ENCODE measurements around the gene ANOS1.

Gene ANOS1

DNA sequence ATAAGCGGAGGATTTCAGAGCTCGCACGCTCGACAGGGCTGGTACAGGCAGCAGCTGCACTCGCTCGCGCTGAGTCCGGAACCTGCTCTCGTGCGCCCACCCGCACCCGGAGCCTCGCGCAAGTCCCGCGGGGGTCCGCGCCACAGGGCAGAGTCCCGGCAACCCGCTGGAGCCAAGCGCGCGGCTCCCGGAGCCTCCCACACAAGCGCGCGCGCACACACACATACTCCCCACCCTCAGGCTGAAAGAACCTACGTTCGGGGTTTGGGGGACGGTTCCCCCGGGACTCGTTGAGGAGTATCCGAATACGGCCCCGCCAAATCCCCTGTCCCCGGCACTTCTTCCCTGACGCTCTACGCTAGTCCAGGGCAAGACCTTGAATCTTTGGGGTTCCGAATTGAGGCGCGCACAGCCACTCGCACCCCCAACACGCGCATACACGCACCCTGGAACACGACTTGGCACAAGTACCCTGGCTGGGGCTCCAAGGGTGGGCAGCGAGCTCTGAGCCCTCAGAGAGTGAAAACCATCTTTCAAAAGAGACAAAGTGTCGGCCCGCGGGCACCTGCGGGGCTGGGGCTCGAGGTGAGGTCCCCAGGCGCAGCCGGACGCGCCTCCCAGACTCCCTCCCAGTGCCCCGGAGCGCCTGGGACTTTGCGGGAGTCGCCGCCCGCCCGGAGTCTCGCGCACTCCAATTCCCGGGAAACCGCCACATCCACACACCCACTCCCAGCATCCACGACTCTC lies 952 bp downstream of the ANOS1 start:
- Histone ChIP-seq H3K4me1 (ENCODE audit: insufficient read depth, low read length) (no peaks in the 10 kb centered on the region), H3K36me3 (ENCODE audit: insufficient read depth, low read length) (no peaks in the 10 kb centered on the region), H3K4me3 (ENCODE audit: low read length) (peak overlapping the region; percentile 47), H3K27me3 (ENCODE audit: insufficient read depth, low read length) (peaks cover 39% of the 10 kb centered on the region), H2AFZ (ENCODE audit: low read depth, low read length) (peak overlapping the region; percentile 65), H3K9me3 (ENCODE audit: low read length) (no peaks in the 10 kb centered on the region)

DNA sequence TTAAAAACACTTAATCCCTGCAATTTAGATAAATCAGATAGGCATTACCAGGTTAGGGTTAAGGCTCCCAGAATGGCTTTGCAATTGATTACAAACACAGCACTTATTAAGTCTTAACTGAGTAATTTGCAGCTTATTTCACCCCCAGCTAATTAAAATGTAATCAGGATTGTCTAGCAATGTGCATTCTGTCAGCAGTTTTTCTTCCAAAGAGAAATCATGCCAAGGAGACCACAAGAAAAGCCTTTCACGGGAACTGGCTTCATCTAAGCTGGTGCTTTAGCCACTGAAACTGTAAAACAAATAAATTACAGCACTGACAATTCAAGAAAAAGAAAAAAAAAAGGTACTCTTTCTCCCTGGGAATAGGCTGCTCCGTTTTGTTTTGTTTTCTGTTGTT lies 2.1 kb downstream of the ANOS1 start:
- no peaks in the 10 kb centered on the region for H3K36me3 ChIP-seq (ENCODE audit: insufficient read depth, low read length)
- H3K9me3 ChIP-seq (ENCODE audit: low read length), result no peaks in the 10 kb centered on the region
- no peaks in the 10 kb centered on the region for H3K4me1 ChIP-seq (ENCODE audit: insufficient read depth, low read length)
- H3K27me3 ChIP-seq (ENCODE audit: insufficient read depth, low read length), result peaks cover 37% of the 10 kb centered on the region
- H3K4me3 ChIP-seq (ENCODE audit: low read length), result peak overlapping the region; percentile 47
- H2AFZ ChIP-seq (ENCODE audit: low read depth, low read length), result no peak overlapping the region

DNA sequence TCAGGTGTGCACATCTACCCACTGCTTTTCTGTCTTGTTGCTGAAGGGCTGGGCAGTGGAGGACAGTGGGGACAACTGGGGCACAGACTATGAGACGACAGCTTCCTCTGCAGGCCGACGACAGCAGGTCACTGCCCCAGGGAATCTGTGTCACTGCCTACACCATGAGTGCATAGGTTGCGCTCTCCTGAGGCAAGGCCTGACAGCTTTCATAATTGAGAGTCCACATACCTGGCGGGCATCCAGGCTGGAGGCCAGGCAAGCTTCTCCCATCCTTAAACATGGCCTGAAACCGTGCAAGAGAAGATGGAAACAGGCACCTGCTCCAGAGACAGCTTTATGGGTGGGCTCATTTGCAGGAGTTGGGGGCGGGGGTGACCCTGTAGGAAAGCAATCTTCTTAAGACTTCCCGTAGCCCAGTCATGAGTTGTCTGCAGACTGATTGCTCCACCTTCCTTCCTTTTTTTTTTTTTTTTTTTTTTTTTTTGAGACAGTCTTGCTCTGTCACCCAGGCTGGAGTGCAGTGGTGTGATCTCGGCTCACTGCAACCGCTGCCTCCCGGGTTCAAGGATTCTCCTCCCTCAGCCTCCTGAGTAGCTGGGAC lies 2.9 kb downstream of the ANOS1 start:
- Histone ChIP-seq H3K27me3 (ENCODE audit: insufficient read depth, low read length) (peaks cover 37% of the 10 kb centered on the region), H3K36me3 (ENCODE audit: insufficient read depth, low read length) (no peaks in the 10 kb centered on the region), H3K4me3 (ENCODE audit: low read length) (no peak overlapping the region), H3K9me3 (ENCODE audit: low read length) (no peaks in the 10 kb centered on the region), H2AFZ (ENCODE audit: low read depth, low read length) (no peak overlapping the region), H3K4me1 (ENCODE audit: insufficient read depth, low read length) (no peaks in the 10 kb centered on the region)

DNA sequence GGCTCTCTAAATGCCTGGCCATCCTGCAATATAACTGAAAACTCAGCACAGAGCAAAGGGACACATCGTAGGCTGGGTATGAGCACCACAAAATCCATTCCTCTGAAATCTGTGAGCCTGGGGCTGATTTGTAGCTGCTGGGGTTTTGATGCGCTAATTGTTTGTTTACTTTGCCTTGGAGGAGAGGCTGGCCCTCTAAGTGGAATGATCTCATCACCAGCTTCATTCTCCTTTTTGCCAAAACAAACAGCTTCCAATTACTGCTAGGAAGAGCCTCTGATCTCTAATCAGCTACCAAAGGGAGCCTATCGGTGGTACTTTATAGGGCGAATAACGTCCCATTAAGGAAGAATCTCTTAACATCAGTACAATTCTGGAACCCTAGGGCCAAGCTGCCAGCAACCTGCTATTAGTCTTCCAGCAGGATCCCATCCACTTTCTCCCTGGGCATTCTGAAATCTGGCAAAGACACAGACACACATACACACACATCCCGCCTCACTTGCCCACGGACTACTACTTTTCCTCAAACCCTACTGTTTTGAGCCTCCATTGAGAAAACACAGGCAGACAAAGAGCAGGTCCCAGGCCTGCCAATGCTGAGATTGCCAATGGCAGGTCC lies 5.8 kb downstream of the ANOS1 start:
- no peak overlapping the region for H3K4me3 ChIP-seq (ENCODE audit: low read length)
- peaks cover 19% of the 10 kb centered on the region for H3K27me3 ChIP-seq (ENCODE audit: insufficient read depth, low read length)
- no peaks in the 10 kb centered on the region for H3K4me1 ChIP-seq (ENCODE audit: insufficient read depth, low read length)
- H3K9me3 ChIP-seq (ENCODE audit: low read length), result no peaks in the 10 kb centered on the region
- H3K36me3 ChIP-seq (ENCODE audit: insufficient read depth, low read length), result no peaks in the 10 kb centered on the region
- no peak overlapping the region for H2AFZ ChIP-seq (ENCODE audit: low read depth, low read length)

DNA sequence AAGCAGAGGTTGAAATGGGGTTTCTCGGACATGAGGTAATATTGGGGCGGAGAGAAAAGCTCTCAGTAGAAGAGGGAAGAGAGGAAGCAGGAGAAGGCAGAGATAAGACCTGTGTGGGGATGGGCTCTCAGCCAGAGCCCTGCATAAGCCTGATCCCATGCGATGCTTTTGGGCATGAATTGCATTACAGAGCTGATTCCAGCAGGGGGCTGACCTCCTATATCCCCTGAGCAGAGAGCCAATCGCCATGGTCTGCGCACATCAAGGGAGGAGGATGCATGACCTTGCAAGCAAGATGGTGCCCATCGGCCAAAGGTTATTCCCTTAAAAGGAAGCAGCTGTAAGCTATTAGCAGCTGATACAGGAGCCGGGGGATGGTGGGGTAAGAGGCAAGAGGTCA lies 7.6 kb downstream of the ANOS1 start:
- Histone ChIP-seq H3K4me3 (ENCODE audit: low read length) (no peak overlapping the region), H3K27me3 (ENCODE audit: insufficient read depth, low read length) (peaks cover 9% of the 10 kb centered on the region), H2AFZ (ENCODE audit: low read depth, low read length) (no peak overlapping the region), H3K9me3 (ENCODE audit: low read length) (no peaks in the 10 kb centered on the region), H3K4me1 (ENCODE audit: insufficient read depth, low read length) (no peaks in the 10 kb centered on the region), H3K36me3 (ENCODE audit: insufficient read depth, low read length) (no peaks in the 10 kb centered on the region)

DNA sequence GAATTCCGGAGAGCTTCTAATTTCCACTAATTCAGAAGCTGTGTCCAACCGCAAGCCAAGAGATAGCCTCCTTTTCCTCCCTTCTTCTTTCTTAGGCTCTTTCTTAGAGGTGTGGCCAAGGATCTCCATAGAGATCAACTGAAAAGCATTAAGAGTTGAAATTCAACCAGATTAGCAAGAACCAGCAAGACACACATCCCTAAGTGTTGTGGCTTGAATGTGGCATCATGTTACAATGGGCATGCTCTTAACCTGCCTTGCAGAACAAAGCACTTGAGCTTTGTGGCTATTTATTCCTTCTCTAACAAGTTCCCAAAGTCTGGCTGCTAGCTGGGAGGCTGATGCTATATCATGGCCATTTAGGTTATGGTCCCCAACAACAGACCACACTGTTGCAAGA lies 10.4 kb downstream of the ANOS1 start:
- H3K4me3 ChIP-seq (ENCODE audit: low read length), result no peak overlapping the region
- H3K36me3 ChIP-seq (ENCODE audit: insufficient read depth, low read length), result no peaks in the 10 kb centered on the region
- peaks cover 2% of the 10 kb centered on the region for H3K27me3 ChIP-seq (ENCODE audit: insufficient read depth, low read length)
- no peaks in the 10 kb centered on the region for H3K4me1 ChIP-seq (ENCODE audit: insufficient read depth, low read length)
- no peaks in the 10 kb centered on the region for H3K9me3 ChIP-seq (ENCODE audit: low read length)
- no peak overlapping the region for H2AFZ ChIP-seq (ENCODE audit: low read depth, low read length)

DNA sequence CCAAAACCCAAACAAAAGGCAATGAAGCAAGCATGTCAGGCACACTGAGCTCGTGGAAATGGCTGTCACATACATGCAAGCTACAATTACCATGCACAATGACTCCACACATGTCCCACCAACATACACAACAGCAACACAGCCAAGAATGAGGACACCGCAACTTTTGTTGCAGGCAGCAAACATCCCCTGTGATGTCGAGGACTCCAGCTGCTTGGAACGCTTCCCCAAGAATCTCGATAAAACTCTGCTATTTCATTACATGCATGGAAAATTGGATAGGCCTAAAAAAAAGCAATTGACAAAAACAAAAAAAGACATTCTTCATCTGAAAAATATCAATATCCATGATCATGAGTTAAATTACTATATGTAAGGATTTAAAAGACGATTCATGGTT lies 11.8 kb downstream of the ANOS1 start:
- no peak overlapping the region for H3K4me3 ChIP-seq (ENCODE audit: low read length)
- no peaks in the 10 kb centered on the region for H3K9me3 ChIP-seq (ENCODE audit: low read length)
- no peaks in the 10 kb centered on the region for H3K27me3 ChIP-seq (ENCODE audit: insufficient read depth, low read length)
- H3K4me1 ChIP-seq (ENCODE audit: insufficient read depth, low read length), result no peaks in the 10 kb centered on the region
- no peaks in the 10 kb centered on the region for H3K36me3 ChIP-seq (ENCODE audit: insufficient read depth, low read length)
- no peak overlapping the region for H2AFZ ChIP-seq (ENCODE audit: low read depth, low read length)

DNA sequence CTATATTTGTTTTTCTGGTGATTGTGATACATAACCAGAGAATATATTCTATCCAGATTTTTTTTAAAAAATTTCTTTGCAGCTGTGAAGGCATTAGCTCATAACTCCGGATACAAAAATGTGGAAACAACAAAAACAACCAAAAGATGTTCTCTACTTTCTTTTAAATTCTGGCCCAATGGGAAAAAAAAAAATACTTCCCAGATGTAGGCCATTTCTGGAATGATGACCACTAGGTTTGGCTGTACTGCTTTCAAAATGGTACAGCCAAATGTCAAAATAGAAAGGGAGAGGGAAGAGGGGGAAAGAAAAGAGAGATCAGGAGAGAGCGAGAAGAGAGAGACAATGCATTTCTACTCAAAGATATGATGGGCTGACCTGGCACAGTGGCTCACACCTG lies 14.6 kb downstream of the ANOS1 start:
- Histone ChIP-seq H2AFZ (ENCODE audit: low read depth, low read length) (no peak overlapping the region), H3K27me3 (ENCODE audit: insufficient read depth, low read length) (no peaks in the 10 kb centered on the region), H3K4me1 (ENCODE audit: insufficient read depth, low read length) (no peaks in the 10 kb centered on the region), H3K9me3 (ENCODE audit: low read length) (no peaks in the 10 kb centered on the region), H3K36me3 (ENCODE audit: insufficient read depth, low read length) (no peaks in the 10 kb centered on the region), H3K4me3 (ENCODE audit: low read length) (no peak overlapping the region)

DNA sequence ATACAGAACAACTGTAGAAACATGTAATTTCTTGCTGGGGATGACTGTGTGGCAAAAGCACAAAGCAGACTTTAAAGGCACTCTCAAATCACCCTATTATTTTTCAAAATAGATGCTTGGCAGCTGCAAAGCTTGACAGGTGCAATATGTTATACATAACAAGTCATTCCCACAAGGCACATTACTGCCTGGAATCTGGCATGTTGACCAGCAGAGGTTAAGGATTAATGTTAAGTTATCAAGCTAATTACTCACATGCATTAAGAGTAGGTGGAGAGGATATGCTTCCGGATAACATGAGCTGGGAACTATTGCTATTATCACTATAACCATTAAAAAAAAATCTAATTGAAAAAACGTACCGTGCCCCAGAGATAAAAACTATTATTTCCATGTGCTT lies 17.8 kb downstream of the ANOS1 start:
- H3K36me3 ChIP-seq (ENCODE audit: insufficient read depth, low read length), result no peaks in the 10 kb centered on the region
- H3K27me3 ChIP-seq (ENCODE audit: insufficient read depth, low read length), result no peaks in the 10 kb centered on the region
- H3K9me3 ChIP-seq (ENCODE audit: low read length), result no peaks in the 10 kb centered on the region
- no peak overlapping the region for H2AFZ ChIP-seq (ENCODE audit: low read depth, low read length)
- no peaks in the 10 kb centered on the region for H3K4me1 ChIP-seq (ENCODE audit: insufficient read depth, low read length)
- no peak overlapping the region for H3K4me3 ChIP-seq (ENCODE audit: low read length)

DNA sequence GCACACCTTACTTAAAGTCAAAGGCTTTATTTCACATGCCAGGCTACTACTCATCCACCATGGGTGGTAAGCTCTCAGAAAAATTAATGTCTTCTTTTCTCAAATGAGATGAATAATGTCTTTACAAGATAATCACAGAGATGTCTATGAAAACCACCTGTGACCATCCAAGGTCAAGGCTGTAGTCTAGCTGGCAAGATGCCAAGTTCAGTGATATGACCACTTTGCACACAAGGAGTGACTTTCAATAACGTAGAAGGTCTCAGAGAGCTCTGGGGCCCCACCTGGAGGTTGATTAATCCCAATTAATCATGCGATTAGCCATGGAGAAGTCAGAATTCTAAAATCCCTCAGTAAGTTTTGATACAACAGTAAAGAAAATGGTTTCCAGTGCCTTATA lies 20.5 kb downstream of the ANOS1 start:
- Histone ChIP-seq H2AFZ (ENCODE audit: low read depth, low read length) (no peak overlapping the region), H3K4me1 (ENCODE audit: insufficient read depth, low read length) (no peaks in the 10 kb centered on the region), H3K27me3 (ENCODE audit: insufficient read depth, low read length) (no peaks in the 10 kb centered on the region), H3K36me3 (ENCODE audit: insufficient read depth, low read length) (no peaks in the 10 kb centered on the region), H3K9me3 (ENCODE audit: low read length) (no peaks in the 10 kb centered on the region), H3K4me3 (ENCODE audit: low read length) (no peak overlapping the region)

DNA sequence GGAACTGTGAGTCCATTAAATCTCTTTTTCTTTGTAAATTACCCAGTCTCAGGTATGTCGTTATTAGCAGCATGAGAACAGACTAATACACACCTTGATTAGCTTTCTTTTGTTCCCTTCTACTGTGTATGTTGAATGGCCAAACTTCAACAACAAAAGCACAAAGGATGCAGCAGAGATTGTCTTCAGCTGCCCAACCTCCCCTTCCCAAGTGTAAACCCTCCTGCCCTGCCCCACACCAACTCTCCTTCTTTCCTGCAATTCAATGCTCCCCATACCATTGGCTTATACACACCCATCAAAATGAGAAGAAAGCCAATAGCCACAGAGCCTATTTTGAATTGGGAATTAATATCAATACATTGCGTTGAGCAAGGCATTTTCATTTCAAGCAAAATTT lies 27.8 kb downstream of the ANOS1 start:
- Histone ChIP-seq H3K4me3 (ENCODE audit: low read length) (no peak overlapping the region), H2AFZ (ENCODE audit: low read depth, low read length) (no peak overlapping the region), H3K4me1 (ENCODE audit: insufficient read depth, low read length) (no peaks in the 10 kb centered on the region)

DNA sequence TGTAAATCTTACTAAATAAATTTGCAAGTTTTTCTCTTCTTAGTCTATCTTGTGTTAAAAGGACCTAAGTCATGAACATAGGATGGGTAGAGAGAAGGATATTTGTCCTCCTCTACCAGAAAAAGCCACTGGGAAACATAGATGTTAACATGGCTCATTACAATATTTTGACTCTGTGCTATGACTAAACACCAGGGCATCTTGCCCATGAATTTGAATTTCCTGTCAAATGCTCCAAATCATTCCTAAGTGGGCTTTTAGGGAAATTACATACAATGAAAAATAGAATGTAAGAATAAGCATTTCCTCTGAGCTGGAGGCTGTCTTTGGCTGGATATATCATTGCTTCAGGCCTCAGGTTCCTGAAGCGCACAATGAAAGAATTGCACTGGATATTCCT lies 39.1 kb downstream of the ANOS1 start:
- H2AFZ ChIP-seq (ENCODE audit: low read depth, low read length), result no peak overlapping the region
- peaks cover 15% of the 10 kb centered on the region for H3K4me1 ChIP-seq (ENCODE audit: insufficient read depth, low read length)
- H3K4me3 ChIP-seq (ENCODE audit: low read length), result no peak overlapping the region
- no peaks in the 10 kb centered on the region for H3K9me3 ChIP-seq (ENCODE audit: low read length)
- H3K36me3 ChIP-seq (ENCODE audit: insufficient read depth, low read length), result no peaks in the 10 kb centered on the region
- H3K27me3 ChIP-seq (ENCODE audit: insufficient read depth, low read length), result no peaks in the 10 kb centered on the region

More for the DNA sequence above, 27.8 kb downstream of the ANOS1 start:
- no peaks in the 10 kb centered on the region for H3K27me3 ChIP-seq (ENCODE audit: insufficient read depth, low read length)
- no peaks in the 10 kb centered on the region for H3K9me3 ChIP-seq (ENCODE audit: low read length)
- no peaks in the 10 kb centered on the region for H3K36me3 ChIP-seq (ENCODE audit: insufficient read depth, low read length)

DNA sequence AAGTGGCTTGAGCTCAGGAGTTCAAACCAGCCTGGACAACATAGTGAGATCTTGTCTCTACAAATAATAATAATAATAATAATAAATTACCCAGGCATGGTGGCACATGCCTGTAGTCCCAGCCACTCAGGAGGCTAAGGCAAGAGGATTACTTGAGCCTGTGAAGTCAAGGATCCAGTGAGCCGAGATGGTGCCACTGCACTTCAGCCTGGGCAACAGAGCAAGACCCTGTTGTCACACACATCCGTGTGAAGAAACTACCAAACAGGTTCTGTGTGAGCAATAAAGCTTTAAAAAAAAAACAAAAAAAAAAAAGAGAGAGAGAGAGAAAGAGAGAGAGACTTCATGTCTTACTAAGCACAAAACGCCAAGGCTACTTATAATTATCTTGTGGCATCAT lies 42.5 kb downstream of the ANOS1 start:
- no peaks in the 10 kb centered on the region for H3K9me3 ChIP-seq (ENCODE audit: low read length)
- H3K36me3 ChIP-seq (ENCODE audit: insufficient read depth, low read length), result no peaks in the 10 kb centered on the region
- H2AFZ ChIP-seq (ENCODE audit: low read depth, low read length), result no peak overlapping the region
- H3K27me3 ChIP-seq (ENCODE audit: insufficient read depth, low read length), result no peaks in the 10 kb centered on the region
- peaks cover 27% of the 10 kb centered on the region for H3K4me1 ChIP-seq (ENCODE audit: insufficient read depth, low read length)
- no peak overlapping the region for H3K4me3 ChIP-seq (ENCODE audit: low read length)
